ENCODE measurements around the gene SAT2.
A peak's percentile ranks its signal among the peaks of the same experiment; 100 is the strongest.
"Not testable (repeated sequence)": the region's sequence is repeated elsewhere in the genome, so short reads cannot be mapped to it uniquely, and the experiment has no call there.

Gene SAT2

GRCh38 chr17:7613769-7614424 is 13.7 kb downstream of the SAT2 start:
- TF ChIP-seq CTCF (IDR thresholded peaks at IDR 0.05), result no peak
- Mint-ChIP-seq H3K4me3 (peak overlapping the region; percentile 93), H3K27me3 (ENCODE audit: low read depth, poor library complexity) (peaks cover 10% of the 10 kb centered on the region), H3K9me3 (no peaks in the 10 kb centered on the region), H3K27ac (peak overlapping the region; percentile 98), H3K4me1 (peaks cover 40% of the 10 kb centered on the region), H3K36me3 (ENCODE audit: low read depth) (peaks cover 21% of the 10 kb centered on the region)
- DNase-seq, result no peak

- no peak for TF ChIP-seq CTCF (IDR thresholded peaks at IDR 0.05)
- Mint-ChIP-seq H3K4me3 (peak overlapping the region; percentile 93), H3K9me3 (no peaks in the 10 kb centered on the region), H3K4me1 (peaks cover 40% of the 10 kb centered on the region), H3K27me3 (ENCODE audit: low read depth, poor library complexity) (peaks cover 6% of the 10 kb centered on the region), H3K27ac (peak overlapping the region; percentile 9), H3K36me3 (ENCODE audit: low read depth) (peaks cover 24% of the 10 kb centered on the region)
- DNase-seq, result no peak
Measured at GRCh38 chr17:7612294-7612640, 15.4 kb downstream of the SAT2 start.

- H3K9me3 Mint-ChIP-seq, result no peaks in the 10 kb centered on the region
- TF ChIP-seq CTCF (IDR thresholded peaks at IDR 0.05), result no peak
- H3K36me3 Mint-ChIP-seq (ENCODE audit: low read depth), result peaks cover 24% of the 10 kb centered on the region
- peak overlapping the region; percentile 93 for H3K4me3 Mint-ChIP-seq
- H3K27ac Mint-ChIP-seq, result peak overlapping the region; percentile 9
- H3K27me3 Mint-ChIP-seq (ENCODE audit: low read depth, poor library complexity), result peaks cover 6% of the 10 kb centered on the region
- DNase-seq, result no peak
- peaks cover 40% of the 10 kb centered on the region for H3K4me1 Mint-ChIP-seq
Measured at GRCh38 chr17:7611635-7612293, 15.9 kb downstream of the SAT2 start.

GRCh38 chr17:7610641-7611040 is 17.0 kb downstream of the SAT2 start:
- H3K4me3 Mint-ChIP-seq, result peak overlapping the region; percentile 38
- TF ChIP-seq CTCF (IDR thresholded peaks at IDR 0.05), result no peak
- H3K4me1 Mint-ChIP-seq, result peaks cover 40% of the 10 kb centered on the region
- H3K9me3 Mint-ChIP-seq, result no peaks in the 10 kb centered on the region
- H3K27me3 Mint-ChIP-seq (ENCODE audit: low read depth, poor library complexity), result peaks cover 6% of the 10 kb centered on the region
- H3K36me3 Mint-ChIP-seq (ENCODE audit: low read depth), result peaks cover 33% of the 10 kb centered on the region
- H3K27ac Mint-ChIP-seq, result no peak overlapping the region
- no peak for DNase-seq

- no peak for DNase-seq
- H3K9me3 Mint-ChIP-seq, result no peaks in the 10 kb centered on the region
- peaks cover 55% of the 10 kb centered on the region for H3K36me3 Mint-ChIP-seq (ENCODE audit: low read depth)
- peaks cover 6% of the 10 kb centered on the region for H3K27me3 Mint-ChIP-seq (ENCODE audit: low read depth, poor library complexity)
- no peak overlapping the region for H3K4me3 Mint-ChIP-seq
- H3K4me1 Mint-ChIP-seq, result peaks cover 12% of the 10 kb centered on the region
- no peak overlapping the region for H3K27ac Mint-ChIP-seq
- TF ChIP-seq CTCF (IDR thresholded peaks at IDR 0.05), result no peak
Measured at GRCh38 chr17:7606280-7606679, 21.3 kb downstream of the SAT2 start.

GRCh38 chr17:7597561-7597960 is 30.1 kb downstream of the SAT2 start:
- not testable (repeated sequence) for H3K27me3 Mint-ChIP-seq (ENCODE audit: low read depth, poor library complexity); H3K27ac Mint-ChIP-seq; DNase-seq; H3K9me3 Mint-ChIP-seq; H3K4me3 Mint-ChIP-seq
- Mint-ChIP-seq H3K4me1 (peaks cover 18% of the 10 kb centered on the region), H3K36me3 (ENCODE audit: low read depth) (peaks cover 72% of the 10 kb centered on the region)
